Upper lobe of right lung (tissue), 1 donor: ENCODE data around the gene NTPCR. TPM values are rescaled to one million over a fixed set of nuclear protein-coding genes. Genes with fewer than 3 reads are reported as not detected.
"Not testable (repeated sequence)": the region's sequence is repeated elsewhere in the genome, so short reads cannot be mapped to it uniquely, and the experiment has no call there.

ENCODE experiments used
- ATAC-seq: fragments of 200-7000 bp; cut with Tn5 transposase; one replicate; pipeline ENCODE4 v1.9.1; 2020; ENCODE audit warnings: mild to moderate bottlenecking, moderate library complexity
- DNase-seq: peaks from one replicate; pipeline ENCODE4 v3.0.0-alpha.2; 2020
- H3K27ac ChIP-seq: fragments of 200-600 bp; one replicate; pipeline ENCODE4 v1.8.0; 2022
- H3K27me3 ChIP-seq: fragments of 200-600 bp; one replicate; pipeline ENCODE4 v1.8.0; 2022; ENCODE audit warnings: mild to moderate bottlenecking
- H3K36me3 ChIP-seq: fragments of 200-600 bp; one replicate; pipeline ENCODE4 v1.8.0; 2022
- H3K4me1 ChIP-seq: fragments of 200-600 bp; one replicate; pipeline ENCODE4 v1.8.0; 2022
- H3K4me3 ChIP-seq: fragments of 200-600 bp; one replicate; pipeline ENCODE4 v1.8.0; 2022; ENCODE audit warnings: mild to moderate bottlenecking
- H3K9me3 ChIP-seq: fragments of 200-600 bp; one replicate; pipeline ENCODE4 v1.8.0; 2022
- CTCF ChIP-seq: fragments of 200-600 bp; IDR thresholded peaks from one replicate; pipeline ENCODE4 v1.8.0; 2022; ENCODE audit warnings: antibody characterized with exemption
- intact Hi-C: fragments of 100-400 bp; cut with DNase I; formaldehyde crosslinking; loops from one replicate; pipeline ENCODE4 v1.11.0; 2022
- total RNA-seq: library from RNA; stranded (reverse); fragmentation: NEBNext Ultra II Directional; extraction: Animal tissue kit (Norgen Biotek cat#: 25700); gene quantifications from one replicate; pipeline ENCODE4 v1.2.1, GENCODE V29; 2021
- donor health status: DM: no; HTN: yes; CAD: no; lungs with severe emphysema.

The NTPCR gene
- total RNA-seq, 1 donor from 2014 or later = 28.7 TPM

GRCh38 chr1:232995189-232995588 is 44.8 kb downstream of the NTPCR start:
- H3K27ac ChIP-seq = no peak overlapping the region
- DNase-seq = no peak
- peaks cover 5% of the 10 kb centered on the region for H3K36me3 ChIP-seq
- intact Hi-C loops = no loop called here
- TF ChIP-seq CTCF = no peak
- no peak overlapping the region for H3K4me3 ChIP-seq
- no peaks in the 10 kb centered on the region for H3K27me3 ChIP-seq
- ATAC-seq = no peak
- H3K9me3 ChIP-seq = no peaks in the 10 kb centered on the region
- no peaks in the 10 kb centered on the region for H3K4me1 ChIP-seq

GRCh38 chr1:232996143-232996542 is 45.7 kb downstream of the NTPCR start:
- Histone ChIP-seq H3K27ac (no peak overlapping the region), H3K27me3 (no peaks in the 10 kb centered on the region), H3K36me3 (peaks cover 5% of the 10 kb centered on the region), H3K9me3 (no peaks in the 10 kb centered on the region), H3K4me1 (no peaks in the 10 kb centered on the region), H3K4me3 (no peak overlapping the region)
- no peak for TF ChIP-seq CTCF
- intact Hi-C loops = no loop called here
- DNase-seq (no peak), ATAC-seq (no peak)

DNA sequence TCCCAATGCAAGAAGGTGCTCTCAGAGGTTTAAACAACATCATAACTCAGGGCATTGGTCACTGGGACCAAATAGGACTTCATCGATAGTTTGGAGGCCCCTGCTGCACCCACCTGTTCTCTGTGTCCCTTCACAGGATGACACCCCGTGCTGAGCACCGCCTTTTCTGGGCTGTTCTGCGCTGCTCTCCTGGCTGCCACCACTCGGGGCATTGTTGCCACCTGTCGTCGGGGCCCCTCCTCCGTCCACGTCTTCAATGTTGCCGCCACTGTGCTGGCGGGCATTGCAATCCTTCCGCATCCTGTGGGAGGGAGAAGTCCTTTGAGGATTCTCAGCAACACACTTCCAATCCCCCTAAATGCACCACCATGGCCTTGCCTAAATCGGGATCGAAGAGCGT is 47.7 kb downstream of the NTPCR start:
- intact Hi-C loops = no loop called here
- H3K27ac ChIP-seq = no peak overlapping the region
- no peak for ATAC-seq
- no peak for DNase-seq
- peaks cover 5% of the 10 kb centered on the region for H3K36me3 ChIP-seq
- no peak overlapping the region for H3K4me3 ChIP-seq
- H3K27me3 ChIP-seq = no peaks in the 10 kb centered on the region
- TF ChIP-seq CTCF = no peak
- H3K4me1 ChIP-seq = no peaks in the 10 kb centered on the region
- H3K9me3 ChIP-seq = no peaks in the 10 kb centered on the region

GRCh38 chr1:232998646-232999045 is 48.2 kb downstream of the NTPCR start:
- no peak for TF ChIP-seq CTCF
- DNase-seq (no peak), ATAC-seq (no peak)
- Histone ChIP-seq H3K9me3 (no peaks in the 10 kb centered on the region), H3K4me3 (no peak overlapping the region), H3K27ac (no peak overlapping the region), H3K36me3 (peaks cover 5% of the 10 kb centered on the region), H3K27me3 (no peaks in the 10 kb centered on the region), H3K4me1 (no peaks in the 10 kb centered on the region)
- intact Hi-C loops = no loop called here

- H3K4me3 ChIP-seq = no peak overlapping the region
- no peak for TF ChIP-seq CTCF
- H3K27ac ChIP-seq = no peak overlapping the region
- DNase-seq (no peak), ATAC-seq (peak; percentile 21)
- H3K9me3 ChIP-seq = no peaks in the 10 kb centered on the region
- no peaks in the 10 kb centered on the region for H3K4me1 ChIP-seq
- no peaks in the 10 kb centered on the region for H3K27me3 ChIP-seq
- peaks cover 5% of the 10 kb centered on the region for H3K36me3 ChIP-seq
- intact Hi-C loops = no loop called here
Observed at GRCh38 chr1:232999956-233000625, 49.7 kb downstream of the NTPCR start.

DNA sequence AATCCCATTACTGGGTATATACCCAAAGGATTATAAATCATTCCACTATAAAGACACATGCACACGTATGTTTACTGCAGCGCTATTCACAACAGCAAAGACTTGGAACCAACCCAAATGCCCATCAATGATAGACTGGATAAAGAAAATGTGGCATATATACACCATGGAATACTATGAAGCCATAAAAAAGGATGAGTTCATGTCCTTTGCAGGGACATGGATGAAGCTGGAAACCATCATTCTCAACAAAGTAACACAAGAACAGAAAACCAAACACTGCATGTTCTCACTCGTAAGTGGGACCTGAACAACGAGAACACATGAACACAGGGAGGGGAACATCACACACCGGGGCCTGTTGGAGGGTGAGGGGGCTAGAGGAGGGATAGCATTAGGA is 53.2 kb downstream of the NTPCR start:
- H3K4me1 ChIP-seq, H3K27me3 ChIP-seq, intact Hi-C loops, H3K27ac ChIP-seq, H3K9me3 ChIP-seq, H3K4me3 ChIP-seq, ATAC-seq, H3K36me3 ChIP-seq, DNase-seq: not testable (repeated sequence)
